Measurements from ENCODE around the gene ZFAND6. TPM values are rescaled to one million over a fixed set of nuclear protein-coding genes. Genes with fewer than 3 reads are reported as not detected.
"Not testable (repeated sequence)": the region's sequence is repeated elsewhere in the genome, so short reads cannot be mapped to it uniquely, and the experiment has no call there.

ZFAND6 gene
- polyA plus RNA-seq, 4 donors: 114 to 129 (median 126) TPM

DNA sequence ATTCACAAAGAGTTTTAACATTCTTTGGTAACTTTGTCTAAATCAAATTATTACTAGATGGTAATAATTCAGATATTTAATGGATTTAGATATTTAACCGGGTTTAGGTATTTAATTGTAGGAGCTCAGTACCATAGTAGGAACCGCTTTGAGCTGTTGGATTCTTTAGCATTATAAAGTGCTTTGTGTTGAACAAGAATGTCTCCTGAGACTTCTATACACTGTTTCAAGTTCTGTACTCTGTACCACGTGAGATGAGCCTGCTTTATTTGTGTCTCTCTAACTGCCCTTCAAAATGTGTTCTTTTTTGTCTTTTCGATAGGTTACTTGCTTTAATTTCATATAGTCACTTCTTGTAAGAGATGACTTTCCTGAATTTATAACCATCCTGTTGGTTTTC lies 36.0 kb downstream of the ZFAND6 start:
- no peak for DNase-seq (ENCODE audit: low read depth in 4 of 4, low spot score in 3 of 4)

DNA sequence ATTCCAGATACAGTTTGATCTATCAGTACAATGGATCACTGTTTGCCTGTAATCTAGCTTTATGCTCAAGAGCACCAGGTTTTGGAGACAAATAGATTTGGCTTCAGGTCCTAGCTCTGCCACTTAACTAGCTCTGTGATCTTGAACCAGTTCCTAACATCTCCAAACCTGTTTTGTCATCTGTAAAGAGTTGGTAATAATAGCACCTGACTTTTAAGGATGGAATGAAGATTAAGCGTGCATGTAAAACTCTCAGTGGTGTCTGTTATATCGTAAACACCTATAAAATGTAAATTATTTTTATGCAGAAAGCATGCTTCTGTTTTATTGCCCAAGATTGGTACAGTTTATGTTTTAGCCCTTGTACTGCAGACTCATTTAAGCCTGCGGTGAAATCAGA lies 36.5 kb downstream of the ZFAND6 start:
- DNase-seq (ENCODE audit: low read depth in 4 of 4, low spot score in 3 of 4): no peak

DNA sequence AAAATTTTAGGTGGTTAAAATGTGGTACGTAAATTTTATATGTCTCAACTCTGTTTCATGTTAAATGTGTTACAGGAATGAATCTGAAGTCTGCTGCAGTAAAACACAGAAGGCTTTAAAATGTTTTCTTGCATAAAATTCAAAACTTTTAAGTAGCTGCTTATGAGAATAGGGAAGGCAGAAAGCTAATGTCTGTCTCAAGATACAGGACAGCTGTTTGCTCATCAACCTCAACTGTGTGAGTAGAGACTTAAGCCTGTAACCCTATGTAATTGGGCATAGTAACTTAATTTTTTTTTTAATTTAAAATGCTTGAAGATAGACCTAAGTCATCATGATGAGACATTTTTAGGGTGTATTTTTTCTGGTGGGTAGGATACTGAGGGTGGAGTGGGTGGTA lies 38.9 kb downstream of the ZFAND6 start:
- DNase-seq (ENCODE audit: low read depth in 4 of 4, low spot score in 3 of 4): no peak

DNA sequence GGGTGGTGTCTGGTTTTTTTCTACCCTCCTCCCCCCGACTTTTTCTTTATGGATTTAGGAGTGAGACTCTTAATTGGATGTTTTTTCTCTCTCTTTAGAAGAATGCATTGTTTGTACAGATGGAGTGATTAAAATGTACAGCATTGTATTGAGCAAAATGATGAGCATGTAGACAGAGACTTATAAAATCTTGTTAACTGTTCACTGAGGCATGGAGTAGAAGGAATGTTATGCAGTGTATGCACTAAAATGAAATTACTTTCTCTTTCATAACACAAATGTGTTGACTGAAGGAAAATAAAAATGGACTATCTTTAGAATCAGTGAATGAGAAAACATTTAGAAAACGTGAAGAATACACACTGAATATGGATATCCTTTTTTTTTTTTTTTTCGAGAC lies 39.8 kb downstream of the ZFAND6 start:
- no peak for DNase-seq (ENCODE audit: low read depth in 4 of 4, low spot score in 3 of 4)

DNA sequence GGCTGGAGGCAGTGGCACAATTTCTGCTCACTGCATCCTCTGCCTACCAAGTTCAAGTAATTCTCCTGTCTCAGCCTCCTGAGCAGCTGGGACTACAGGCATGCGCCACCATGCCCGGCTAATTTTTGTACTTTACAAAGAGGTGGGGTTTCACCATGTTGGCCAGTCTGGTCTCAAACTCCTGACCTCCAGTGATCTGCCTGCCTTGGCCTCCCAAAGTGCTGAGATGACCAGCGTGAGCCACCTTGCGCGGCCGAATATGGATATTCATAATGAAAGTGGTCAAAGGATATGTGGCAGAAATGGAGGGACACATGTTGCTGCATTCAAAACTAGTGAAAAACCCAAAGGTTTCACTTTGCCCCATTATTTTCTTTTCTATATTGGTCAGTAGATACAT lies 40.2 kb downstream of the ZFAND6 start:
- DNase-seq (ENCODE audit: low read depth in 4 of 4, low spot score in 3 of 4): not testable (repeated sequence)

DNA sequence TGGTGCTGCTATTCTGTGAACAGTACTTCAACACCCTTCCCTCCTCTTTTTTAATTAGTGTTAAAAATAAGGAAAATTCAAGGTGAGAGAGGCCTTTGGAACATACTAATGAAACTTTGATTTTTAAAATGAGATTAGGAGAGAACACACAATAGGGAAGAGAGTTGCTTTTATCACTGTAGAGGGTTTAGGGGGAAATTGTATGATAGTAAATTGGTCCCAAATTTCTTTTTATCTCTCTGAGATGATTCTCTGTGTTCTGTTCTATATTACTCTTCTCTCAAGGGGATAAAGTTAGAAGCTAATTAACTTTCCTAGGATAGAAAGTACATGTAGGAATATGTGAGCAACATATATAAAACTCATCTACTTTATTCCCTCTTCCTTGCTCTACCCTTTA lies 40.8 kb downstream of the ZFAND6 start:
- DNase-seq (ENCODE audit: low read depth in 4 of 4, low spot score in 3 of 4): no peak

DNA sequence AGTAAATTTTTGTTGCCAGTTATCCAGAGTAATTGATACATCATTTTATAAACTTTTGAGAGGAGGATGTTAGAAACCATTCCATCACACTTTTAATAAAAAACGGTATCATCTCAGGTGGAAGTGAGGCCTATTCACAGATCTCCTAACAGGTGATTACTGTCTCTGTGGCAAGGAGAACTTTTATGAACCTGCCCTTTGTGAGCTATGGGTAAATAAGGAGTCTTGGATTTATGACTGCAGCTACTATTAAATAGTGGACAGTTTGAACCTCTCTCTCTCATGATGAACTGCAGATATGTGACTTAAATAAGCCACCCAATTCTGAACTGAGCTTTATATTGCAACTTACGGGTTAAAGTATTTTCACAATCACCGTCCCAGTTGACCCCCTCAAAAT lies 45.7 kb downstream of the ZFAND6 start:
- no peak for DNase-seq (ENCODE audit: low read depth in 4 of 4, low spot score in 3 of 4)

DNA sequence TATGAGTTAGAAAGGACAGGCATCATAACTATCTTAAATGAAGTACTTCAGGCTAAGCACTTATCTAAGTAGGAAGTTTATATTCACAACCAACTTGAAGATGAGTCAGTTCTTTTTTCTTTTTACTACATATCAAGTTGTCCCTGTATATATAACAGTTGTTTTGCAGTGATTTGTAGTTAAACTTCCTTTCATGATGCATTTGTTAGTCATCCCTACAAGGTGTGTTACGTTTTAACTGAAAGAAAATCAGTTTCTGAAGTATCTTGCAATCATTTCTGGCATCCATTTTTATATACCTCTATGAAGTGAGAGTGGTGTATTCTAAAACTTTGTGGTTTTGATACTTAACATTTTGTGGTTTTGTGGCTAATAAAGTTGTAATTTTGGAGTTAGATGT lies 46.1 kb downstream of the ZFAND6 start:
- DNase-seq (ENCODE audit: low read depth in 4 of 4, low spot score in 3 of 4): no peak

DNA sequence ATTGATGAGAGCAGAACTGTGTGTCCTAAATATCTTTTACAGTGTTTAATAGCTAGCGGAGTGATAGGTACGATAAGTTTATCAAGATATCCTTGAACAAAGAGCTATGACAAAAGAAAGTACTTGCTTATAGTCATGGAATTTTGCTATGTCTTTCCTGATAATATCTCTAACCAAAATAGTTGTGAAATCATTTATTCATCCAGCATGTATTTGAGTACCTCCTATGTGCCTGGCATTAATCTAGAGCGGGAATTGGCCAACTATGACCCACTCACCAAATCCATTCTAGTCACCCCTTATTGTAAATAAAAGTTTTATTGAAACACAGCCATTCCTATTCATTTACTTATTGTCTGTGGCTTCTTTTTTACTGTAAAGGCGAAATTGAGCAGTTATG lies 46.6 kb downstream of the ZFAND6 start:
- DNase-seq (ENCODE audit: low read depth in 4 of 4, low spot score in 3 of 4): no peak

DNA sequence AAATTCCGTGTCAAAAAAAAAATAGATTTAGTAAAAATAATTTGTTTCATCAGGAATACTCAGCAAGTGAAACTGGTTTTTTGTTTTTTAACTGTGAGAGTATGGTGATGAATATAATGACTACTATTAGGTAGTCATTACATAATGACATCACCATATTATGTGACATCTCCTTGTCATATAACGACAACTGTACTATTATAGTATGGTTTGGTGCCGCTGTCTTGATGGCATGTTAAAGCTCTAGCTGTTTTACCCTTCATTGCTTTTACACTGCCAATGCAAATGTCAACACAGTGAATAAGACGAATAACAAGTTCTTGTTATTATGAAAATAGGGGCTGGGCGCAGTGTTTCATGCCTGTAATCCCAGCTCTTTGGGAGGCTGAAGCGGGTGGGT lies 47.7 kb downstream of the ZFAND6 start:
- no peak for DNase-seq (ENCODE audit: low read depth in 4 of 4, low spot score in 3 of 4)

DNA sequence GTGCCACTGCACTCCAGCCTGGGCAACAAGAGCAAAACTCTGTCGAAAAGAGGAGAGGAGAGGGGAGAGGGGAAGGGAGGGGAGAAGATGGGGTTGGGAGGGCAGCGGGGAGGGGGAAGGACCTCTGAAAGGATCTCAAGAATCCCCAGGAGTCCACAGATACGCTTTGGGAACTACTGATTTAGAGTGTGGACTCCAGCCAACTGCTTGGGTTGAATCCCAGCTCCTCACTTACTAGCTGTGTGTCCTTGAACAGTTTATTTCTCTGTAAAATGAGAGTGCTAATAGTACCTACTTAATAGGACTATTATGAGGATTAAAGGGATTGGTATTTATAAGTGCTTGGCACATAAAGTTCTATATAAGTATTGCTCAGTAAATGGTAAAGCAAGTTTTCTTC lies 48.3 kb downstream of the ZFAND6 start:
- no peak for DNase-seq (ENCODE audit: low read depth in 4 of 4, low spot score in 3 of 4)

DNA sequence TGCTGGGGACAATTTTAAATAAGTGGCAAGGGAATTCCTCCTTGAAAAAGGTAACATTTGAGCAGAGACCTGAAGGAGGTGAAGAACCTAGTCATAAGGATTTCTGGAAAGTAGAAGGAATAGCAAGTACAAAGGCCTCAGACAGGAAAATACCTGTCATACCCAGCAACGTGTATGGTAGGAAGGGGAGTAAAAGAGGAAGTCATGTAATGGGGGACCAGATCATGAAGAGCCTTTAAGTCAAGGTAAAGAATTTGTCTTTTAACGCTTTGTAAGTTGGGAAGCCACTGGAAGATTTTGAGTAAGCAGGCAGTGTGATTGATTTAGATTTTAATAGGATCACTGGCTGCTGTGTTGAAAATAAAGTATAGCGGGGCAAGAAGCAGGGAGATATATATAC lies 49.9 kb downstream of the ZFAND6 start:
- DNase-seq (ENCODE audit: low read depth in 4 of 4, low spot score in 3 of 4): no peak

DNA sequence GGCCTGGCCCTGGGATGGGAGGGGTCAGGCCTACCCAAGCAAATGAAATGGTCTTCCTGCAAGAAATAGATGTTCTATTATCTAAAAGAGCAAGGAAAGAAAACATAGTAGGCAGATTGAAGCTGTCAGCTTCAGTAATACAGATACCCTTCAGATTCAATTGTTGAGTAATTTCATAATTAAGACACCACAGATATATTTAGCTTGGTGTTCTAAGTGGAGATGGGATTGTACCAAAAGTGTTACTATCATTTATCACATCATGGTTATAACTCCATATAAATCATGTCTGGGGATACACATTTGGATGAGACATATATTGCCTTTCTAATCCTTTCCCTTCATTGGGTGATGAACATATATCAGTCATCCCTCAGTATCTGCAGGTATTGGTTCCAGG lies 51.4 kb downstream of the ZFAND6 start:
- no peak for DNase-seq (ENCODE audit: low read depth in 4 of 4, low spot score in 3 of 4)

DNA sequence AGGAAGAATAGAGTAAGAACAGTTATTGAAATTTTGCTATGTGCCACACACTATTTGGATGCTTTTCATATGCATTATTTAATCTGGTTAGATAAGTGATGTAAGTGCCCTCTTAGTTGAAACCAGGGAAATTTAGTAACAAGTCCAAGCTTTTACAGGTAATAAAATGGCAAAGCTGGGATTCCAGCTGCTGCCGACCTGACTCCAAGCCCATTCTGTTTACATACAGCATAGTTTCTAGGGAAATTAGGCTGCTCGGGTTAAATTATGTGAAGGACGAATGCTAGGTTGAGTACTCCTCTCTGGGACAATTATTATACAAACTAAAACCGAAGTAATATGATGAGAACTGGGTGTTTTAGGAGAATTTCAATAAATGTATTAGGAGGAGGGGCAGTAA lies 54.6 kb downstream of the ZFAND6 start:
- no peak for DNase-seq (ENCODE audit: low read depth in 4 of 4, low spot score in 3 of 4)

DNA sequence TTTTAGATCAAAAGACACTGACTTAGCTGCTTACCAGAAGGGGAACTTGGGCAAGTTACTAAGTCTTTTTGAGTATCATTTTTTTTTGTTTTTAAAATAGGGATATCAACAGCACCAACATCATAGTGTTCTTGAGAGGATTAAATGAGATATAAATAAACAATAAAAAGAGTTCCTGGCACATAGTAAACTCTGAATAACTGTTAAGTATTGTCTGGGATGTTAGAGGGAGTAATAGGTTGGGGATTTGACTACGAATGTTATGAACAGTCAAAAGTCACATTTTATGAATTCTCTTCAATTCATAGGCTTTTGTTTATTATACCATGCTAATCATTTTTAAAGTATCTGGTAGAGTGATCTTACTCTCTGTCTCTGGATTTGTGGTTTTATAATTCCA lies 55.5 kb downstream of the ZFAND6 start:
- no peak for DNase-seq (ENCODE audit: low read depth in 4 of 4, low spot score in 3 of 4)

DNA sequence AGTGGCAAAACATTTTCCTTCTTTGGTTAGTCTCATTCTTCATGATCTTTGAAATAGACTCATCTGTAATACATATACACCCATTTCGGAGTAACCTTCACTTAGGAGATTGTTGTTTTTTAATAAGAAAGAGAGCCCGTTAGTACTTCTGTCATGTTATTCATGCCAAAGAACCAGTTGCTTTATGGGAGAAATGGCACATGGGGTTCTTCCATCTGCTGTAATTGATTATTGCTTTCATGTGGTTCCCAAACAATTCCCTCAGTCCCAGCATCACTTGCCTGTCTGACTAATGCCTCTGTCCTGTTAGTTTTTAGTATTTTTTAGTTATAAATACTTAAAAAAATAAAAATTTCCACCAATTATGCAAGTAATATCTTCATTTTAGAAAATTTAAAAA lies 59.5 kb downstream of the ZFAND6 start:
- no peak for DNase-seq (ENCODE audit: low read depth in 4 of 4, low spot score in 3 of 4)

DNA sequence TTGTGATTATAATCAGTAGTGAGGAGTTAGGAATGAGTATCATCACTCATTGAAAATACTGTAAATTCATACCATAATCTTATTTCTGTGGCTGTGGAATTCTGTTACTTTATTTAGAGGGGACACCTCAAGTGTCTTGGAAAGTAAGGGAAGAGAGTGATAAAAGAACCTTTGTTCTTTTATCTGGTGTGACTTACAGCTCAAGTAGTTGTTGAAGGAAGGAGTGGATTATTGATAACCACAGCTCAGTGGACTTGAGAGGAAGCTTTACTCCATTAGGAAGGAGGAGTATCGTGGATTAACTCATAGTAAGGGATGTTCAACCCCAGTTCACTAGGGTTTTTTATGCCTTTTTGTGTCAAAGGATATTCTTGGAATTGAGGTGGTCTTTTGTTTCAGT lies 61.2 kb downstream of the ZFAND6 start:
- no peak for DNase-seq (ENCODE audit: low read depth in 4 of 4, low spot score in 3 of 4)

DNA sequence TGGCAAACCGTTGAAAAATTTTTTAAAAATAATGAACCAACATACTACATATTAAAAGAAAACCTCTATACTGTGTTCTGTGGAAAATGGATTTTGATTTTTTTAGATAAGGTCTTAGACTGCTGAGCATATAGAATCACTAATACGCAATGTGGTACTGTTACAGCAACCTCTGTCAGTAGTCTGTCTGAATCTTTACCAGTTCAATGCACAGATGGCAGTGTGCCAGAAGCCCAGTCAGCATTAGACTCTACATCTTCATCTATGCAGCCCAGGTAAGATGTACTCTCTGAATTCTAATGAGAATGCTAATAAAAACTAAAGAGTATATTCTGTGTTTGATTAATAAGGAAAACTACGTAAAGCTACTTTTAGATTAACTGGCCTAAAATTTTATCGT lies 62.1 kb downstream of the ZFAND6 start:
- DNase-seq (ENCODE audit: low read depth in 4 of 4, low spot score in 3 of 4): no peak

DNA sequence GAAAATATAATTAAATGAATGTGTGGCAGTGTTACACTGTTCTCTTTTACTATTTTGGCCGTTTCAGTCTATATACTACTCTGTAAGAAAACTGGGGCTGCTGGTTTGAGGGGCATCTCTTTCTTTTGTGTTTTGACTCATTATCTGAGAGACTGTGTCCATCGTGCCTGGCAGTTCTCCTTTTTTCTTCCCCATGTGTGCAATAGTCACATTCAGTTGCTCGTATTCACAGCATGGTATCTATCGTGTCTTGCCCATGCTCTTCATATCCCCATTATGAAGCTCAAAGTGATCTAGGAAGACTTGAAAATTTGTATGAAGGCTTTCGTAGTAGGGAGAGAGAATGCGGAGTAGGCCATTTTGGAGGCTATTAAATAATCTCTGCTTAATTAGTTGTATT lies 63.6 kb downstream of the ZFAND6 start:
- no peak for DNase-seq (ENCODE audit: low read depth in 4 of 4, low spot score in 3 of 4)

DNA sequence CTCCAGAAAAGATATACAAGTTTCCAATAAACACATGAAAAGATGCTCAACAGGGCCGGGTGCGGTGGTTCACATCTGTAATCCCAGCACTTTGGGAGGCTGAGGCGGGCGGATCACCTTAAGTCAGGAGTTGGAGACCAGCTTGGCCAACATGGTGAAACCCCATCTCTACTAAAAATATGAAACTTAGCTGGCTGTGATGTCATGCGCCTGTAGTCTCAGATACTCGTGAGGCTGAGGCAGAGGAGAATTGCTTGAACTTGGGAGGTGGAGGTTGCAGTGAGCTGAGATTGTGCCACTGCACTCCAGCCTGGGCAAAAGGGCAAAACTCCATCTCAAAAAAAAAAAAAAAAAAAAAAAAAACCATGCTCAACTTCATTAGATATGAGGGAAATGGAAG lies 67.8 kb downstream of the ZFAND6 start:
- DNase-seq (ENCODE audit: low read depth in 4 of 4, low spot score in 3 of 4): not testable (repeated sequence)

DNA sequence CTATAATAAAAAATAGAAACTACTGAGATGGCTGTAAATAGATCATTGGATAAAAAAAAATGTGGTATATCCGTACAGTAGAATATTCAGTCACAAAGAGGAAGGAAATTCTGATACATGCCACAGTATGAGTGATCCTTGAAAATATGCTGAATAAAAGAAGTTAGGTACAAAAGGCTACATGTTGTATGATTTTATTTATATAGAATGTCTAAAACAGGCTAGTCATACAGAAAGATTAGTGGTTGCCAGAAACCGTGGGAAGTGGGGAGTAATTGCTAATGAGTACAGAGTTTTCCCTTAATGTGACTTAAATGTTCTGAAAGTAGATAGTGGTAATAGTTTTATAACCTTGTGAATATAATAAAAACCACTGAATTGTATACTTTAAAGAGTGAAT lies 68.4 kb downstream of the ZFAND6 start:
- no peak for DNase-seq (ENCODE audit: low read depth in 4 of 4, low spot score in 3 of 4)

DNA sequence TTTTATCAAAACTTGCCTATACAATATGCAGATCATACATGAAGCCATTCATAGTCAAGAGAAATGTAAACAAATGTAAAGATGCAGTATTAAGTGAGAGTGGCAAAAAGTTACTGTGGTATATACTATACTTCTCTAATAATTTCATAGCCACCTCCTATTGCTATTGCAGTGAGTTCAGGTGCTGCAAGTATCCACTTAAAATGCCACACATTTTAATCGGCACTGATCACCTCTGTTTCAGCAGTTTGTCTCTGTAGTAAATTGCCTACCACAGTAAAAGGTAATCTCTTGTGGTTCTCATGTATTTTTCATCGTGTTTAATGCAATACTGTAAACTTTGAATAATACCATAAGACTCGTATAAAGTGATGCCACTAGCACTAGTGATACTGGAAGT lies 72.9 kb downstream of the ZFAND6 start:
- no peak for DNase-seq (ENCODE audit: low read depth in 4 of 4, low spot score in 3 of 4)

DNA sequence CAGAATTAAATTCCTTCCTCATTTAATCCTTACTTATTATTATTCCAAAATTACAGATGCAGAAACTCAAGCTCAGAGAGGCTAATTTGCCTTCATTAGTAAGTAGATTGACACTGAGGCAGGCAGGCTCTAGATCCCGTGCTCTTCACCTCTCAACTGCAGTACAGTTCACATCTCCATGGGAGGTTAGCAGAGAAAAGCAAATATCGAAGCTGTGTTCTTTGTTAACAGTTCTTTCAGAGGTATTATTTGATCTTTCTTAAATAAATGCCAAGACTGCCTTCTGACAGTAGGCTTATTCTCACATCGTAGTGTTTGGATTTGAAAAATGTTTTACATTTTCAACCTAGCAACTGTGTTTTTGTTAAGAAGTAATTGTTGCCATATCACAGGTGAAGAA lies 77.4 kb downstream of the ZFAND6 start:
- no peak for DNase-seq (ENCODE audit: low read depth in 4 of 4, low spot score in 3 of 4)

DNA sequence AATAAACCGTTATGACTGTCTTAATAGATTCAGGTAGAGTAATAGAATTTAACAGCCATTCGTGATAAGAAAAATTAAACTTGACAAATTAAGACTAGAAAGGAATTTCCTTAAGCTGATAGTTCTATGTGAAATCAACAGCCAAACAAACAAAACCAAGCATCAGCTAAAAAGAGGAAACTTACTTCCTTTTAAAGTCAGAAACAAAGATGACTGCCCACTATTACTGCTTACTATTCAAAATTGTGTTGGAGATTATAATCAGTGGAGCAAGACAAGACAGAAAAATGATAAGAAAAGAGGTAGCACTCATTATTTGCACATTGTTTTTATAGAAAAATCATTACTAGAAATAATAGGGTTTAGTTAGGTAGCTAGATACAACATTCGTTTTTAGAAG lies 79.5 kb downstream of the ZFAND6 start:
- DNase-seq (ENCODE audit: low read depth in 4 of 4, low spot score in 3 of 4): no peak
